ENCODE results near the gene ENOX1. TPM values are rescaled to one million over a fixed set of nuclear protein-coding genes. Genes with fewer than 3 reads are reported as not detected.

Gene ENOX1
- total and polyA plus RNA-seq, 8 donors: 0.23 to 2.0 (median 0.94) TPM

DNA sequence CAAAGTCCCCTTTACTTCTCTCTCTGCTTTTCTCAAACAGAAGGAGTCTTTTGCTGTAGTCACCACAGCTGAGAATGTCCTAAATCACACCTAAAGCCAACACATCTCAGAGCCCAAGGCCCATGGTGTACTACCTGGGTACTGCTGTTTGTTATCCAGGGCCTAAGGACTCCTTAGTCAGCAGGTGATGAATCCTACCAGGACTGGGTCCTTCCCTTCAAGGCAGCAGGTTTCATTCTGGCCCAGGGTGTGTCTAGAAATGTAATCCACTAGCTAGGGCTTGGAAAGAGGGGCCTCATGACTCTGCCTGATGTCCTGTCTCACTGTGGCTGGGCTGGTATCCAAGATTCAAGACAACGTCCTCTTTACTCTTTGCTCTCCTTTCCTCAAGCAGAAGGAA lies 36.2 kb upstream of the ENOX1 start:
- TF ChIP-seq, protein P1, sequence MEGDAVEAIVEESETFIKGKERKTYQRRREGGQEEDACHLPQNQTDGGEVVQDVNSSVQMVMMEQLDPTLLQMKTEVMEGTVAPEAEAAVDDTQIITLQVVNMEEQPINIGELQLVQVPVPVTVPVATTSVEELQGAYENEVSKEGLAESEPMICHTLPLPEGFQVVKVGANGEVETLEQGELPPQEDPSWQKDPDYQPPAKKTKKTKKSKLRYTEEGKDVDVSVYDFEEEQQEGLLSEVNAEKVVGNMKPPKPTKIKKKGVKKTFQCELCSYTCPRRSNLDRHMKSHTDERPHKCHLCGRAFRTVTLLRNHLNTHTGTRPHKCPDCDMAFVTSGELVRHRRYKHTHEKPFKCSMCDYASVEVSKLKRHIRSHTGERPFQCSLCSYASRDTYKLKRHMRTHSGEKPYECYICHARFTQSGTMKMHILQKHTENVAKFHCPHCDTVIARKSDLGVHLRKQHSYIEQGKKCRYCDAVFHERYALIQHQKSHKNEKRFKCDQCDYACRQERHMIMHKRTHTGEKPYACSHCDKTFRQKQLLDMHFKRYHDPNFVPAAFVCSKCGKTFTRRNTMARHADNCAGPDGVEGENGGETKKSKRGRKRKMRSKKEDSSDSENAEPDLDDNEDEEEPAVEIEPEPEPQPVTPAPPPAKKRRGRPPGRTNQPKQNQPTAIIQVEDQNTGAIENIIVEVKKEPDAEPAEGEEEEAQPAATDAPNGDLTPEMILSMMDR (IDR thresholded peaks at IDR 0.05): no peak
- Histone ChIP-seq H3K4me3 (no peak overlapping the region), H3K9me3 (no peaks in the 10 kb centered on the region), H3K4me1 (no peaks in the 10 kb centered on the region), H3K27ac (no peak overlapping the region), H3K36me3 (no peaks in the 10 kb centered on the region), H3K27me3 (no peaks in the 10 kb centered on the region)
- no peak for DNase-seq
- no peak for ATAC-seq
- intact Hi-C loops (cut with DNase I): no loop called here
- 40 to 70% methylated on average over 1 of the region's 1 CpG for WGBS, 2 donors
- FAIRE-seq: no peak

DNA sequence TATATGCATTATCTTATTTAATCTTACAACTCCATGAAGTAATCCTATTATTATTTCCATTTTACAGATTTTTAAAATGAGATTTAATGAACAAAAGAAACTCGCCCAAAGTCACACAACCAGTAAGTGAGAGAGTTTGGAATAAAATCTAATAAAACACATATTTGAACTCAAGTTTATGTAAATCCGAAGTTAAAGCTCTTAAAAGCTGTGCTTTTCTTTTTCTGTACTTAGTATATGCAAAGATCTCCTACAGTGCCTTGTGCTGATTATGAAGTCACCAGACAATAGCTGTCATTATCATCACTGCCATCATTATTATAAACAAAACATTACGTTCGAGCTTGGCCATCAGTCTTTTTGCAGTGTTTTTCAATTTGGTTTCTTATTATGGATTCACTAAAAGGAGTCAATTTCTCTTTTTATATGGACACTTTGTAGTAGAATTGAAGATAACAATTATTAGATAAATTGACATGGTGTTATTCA lies 29.7 kb upstream of the ENOX1 start:
- no peak for ATAC-seq
- no peak for FAIRE-seq
- Histone ChIP-seq H3K27ac (no peak overlapping the region), H3K4me3 (no peak overlapping the region), H3K4me1 (no peaks in the 10 kb centered on the region), H3K36me3 (no peaks in the 10 kb centered on the region), H3K27me3 (no peaks in the 10 kb centered on the region), H3K9me3 (no peaks in the 10 kb centered on the region)
- WGBS, 2 donors: 57 to 72% methylated on average over 4 of the region's 4 CpGs
- intact Hi-C loops (cut with DNase I): no loop called here
- no peak for DNase-seq
- TF ChIP-seq, protein P1 (IDR thresholded peaks at IDR 0.05): no peak

DNA sequence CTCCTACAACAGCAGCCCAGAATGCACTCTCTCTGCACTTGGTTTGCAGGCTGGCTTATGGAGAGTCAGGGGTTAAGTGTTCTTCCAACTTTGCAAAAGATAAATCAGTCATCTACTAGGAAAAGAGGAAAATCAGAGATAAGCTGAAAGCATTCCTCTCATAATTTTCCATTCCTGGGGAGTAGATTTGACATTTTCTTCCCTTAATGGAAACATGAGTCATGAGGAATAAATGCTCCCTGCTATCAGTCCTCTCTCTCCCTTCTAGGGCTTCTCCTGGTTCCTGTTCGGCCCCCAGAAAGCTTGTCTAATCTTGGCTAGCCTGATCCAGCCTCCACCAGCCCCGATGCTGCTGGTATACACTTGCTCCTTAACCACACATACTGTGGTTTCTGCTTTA lies 28.4 kb upstream of the ENOX1 start:
- intact Hi-C loops (cut with DNase I): no loop called here
- Histone ChIP-seq H3K4me3 (no peak overlapping the region), H3K27me3 (no peaks in the 10 kb centered on the region), H3K4me1 (no peaks in the 10 kb centered on the region), H3K27ac (no peak overlapping the region), H3K9me3 (no peaks in the 10 kb centered on the region), H3K36me3 (no peaks in the 10 kb centered on the region)
- FAIRE-seq: no peak
- peak in 2 of 4 donors; percentile 30 to 37 for ATAC-seq
- 47 to 51% methylated on average over 2 of the region's 2 CpGs for WGBS, 2 donors
- TF ChIP-seq, protein P1 (IDR thresholded peaks at IDR 0.05): no peak
- no peak for DNase-seq

DNA sequence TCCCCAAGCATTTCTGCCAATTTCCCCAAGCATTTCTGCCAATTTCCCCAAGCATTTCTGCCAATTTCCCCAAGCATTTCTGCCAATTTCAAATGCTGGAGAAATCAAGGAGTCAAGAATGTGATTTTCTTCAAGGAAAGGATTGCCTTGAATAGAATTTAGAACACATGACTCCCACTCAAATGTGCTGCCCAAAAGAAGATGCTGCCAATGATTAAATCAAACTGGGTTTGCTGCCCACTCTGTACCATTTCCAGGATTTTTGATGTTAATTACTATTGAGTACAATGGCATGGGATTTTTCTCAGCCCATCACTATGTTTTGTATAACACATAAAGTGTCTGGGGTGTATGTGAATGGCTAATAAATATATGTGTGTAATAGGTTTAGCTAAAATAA lies 21.9 kb upstream of the ENOX1 start:
- Histone ChIP-seq H3K4me1 (no peaks in the 10 kb centered on the region), H3K4me3 (no peak overlapping the region), H3K27ac (no peak overlapping the region), H3K27me3 (no peaks in the 10 kb centered on the region), H3K9me3 (no peaks in the 10 kb centered on the region), H3K36me3 (no peaks in the 10 kb centered on the region)
- intact Hi-C loops (cut with DNase I): loop anchor here in 2 of 3 donors (10.0 kb wide), 2 partner anchors 504 to 834 kb away; no protein-coding TSS in a partner anchor
- FAIRE-seq (no peak), ATAC-seq (no peak), DNase-seq (no peak)
- TF ChIP-seq, protein P1 (IDR thresholded peaks at IDR 0.05): no peak

DNA sequence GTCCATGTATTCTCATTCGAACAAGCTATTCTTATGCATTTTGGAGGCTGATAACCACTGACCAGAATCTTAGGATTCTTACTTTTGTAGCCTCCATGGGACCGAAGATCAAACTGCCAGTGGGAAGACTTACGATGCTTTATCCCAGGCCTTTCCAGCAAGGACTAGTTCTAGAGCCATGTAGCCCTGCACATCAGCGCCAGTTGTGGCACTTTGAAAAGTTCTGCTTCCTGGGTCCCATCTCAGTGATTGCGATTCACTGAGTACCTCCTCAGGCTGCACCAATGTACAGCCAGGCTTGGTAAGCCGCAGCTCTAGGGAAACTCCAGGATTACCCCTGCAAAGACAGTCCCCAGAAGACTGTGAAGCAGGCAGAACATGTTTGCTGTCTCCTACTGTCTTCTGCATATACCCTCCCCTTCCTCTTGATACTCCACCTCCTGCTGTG lies 18.9 kb upstream of the ENOX1 start:
- no peaks in the 10 kb centered on the region for H3K9me3 ChIP-seq
- H3K27me3 ChIP-seq: no peaks in the 10 kb centered on the region
- no peak overlapping the region for H3K4me3 ChIP-seq
- H3K27ac ChIP-seq: no peak overlapping the region
- WGBS, 2 donors: 59 to 78% methylated on average over 6 of the region's 6 CpGs
- FAIRE-seq (no peak), DNase-seq (no peak), ATAC-seq (no peak)
- intact Hi-C loops (cut with DNase I): loop anchor here in 2 of 3 donors (10.0 kb wide), 2 partner anchors 501 to 831 kb away; no protein-coding TSS in a partner anchor
- H3K36me3 ChIP-seq: no peaks in the 10 kb centered on the region
- TF ChIP-seq, protein P1 (IDR thresholded peaks at IDR 0.05): no peak
- no peaks in the 10 kb centered on the region for H3K4me1 ChIP-seq
